GM21423 (cell line): ENCODE results near the gene DESI2.
A peak's percentile ranks its signal among the peaks of the same experiment; 100 is the strongest.

ENCODE experiments used
- ATAC-seq: cut with Tn5 transposase; IDR thresholded peaks from one replicate; pipeline ENCODE4 v1.9.1; 2021; ENCODE audit warnings: mild to moderate bottlenecking, moderate library complexity; ENCODE audit not compliant: unreplicated experiment

The DESI2 gene

DNA sequence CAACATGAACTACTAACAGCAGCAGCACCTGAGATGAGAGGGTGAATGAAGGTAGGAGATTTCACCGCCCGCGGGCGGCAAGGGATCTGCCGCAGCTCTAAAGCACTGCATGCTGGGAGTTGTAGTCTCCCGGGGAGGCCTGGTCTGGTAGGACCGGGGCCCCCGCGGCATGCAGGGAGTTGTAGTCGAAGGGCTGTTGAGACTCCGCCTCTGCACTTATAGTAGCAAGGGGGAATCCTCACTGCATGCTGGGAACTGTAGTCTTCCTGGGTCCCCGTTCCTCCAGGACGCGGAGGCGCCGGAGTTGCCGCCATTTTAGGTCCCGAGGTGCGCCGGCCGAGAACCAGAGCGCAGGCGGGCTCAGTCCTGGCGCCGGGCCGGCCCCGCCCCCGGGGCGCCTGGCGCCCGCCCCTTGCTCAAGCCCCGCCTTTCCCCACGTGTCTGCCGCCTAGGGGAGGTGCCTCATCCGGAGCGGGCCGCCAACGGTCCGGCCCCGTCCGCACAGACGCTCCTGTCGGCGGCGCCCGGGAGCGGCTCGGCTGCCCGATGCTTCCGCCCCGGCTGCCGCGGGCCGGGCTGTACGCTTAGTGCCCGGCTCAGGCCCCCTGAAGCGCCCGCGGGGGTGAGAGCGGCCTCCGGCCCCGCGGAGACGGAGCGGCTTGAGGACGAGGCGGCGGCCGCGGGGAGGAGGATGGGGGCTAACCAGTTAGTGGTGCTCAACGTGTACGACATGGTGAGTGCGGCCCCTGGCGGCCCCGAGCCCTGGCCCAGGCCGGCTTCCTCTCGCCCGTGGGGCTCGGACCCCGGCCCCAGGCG lies at the start of gene DESI2:
DESI2 (plus strand) TSS at position 504 of the 816 bp plus-strand sequence; CDS start at position 692, 188 bp downstream.
- peak; percentile 95 for ATAC-seq

GRCh38 chr1:244603498-244603897 lies 49.4 kb upstream of the DESI2 start:
- ATAC-seq, result no peak

DNA sequence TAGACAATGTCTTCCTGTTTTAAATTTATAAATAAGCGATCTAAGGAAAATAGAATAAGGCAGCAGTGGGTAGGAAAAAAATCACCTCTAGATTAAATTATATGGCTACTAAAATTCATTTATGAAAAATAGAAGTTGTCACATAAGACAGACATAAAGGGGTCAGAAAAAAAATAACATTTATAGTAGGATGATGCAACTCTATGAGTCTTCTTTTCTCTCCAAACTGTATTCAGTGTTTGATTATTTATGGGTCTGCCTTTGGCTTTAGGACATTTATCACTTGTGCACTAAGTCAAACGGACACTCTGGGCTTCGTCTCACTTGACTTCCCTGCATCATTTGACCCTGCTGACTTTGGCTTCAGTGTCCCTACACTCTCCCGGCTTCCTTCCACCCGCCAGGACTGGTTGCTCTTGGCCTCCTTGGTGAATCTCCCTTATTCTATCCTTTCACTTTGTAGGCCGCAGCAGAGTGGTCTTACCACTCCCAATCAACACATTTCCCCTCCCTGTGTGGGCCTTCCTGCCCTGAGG lies 47.0 kb upstream of the DESI2 start:
- ATAC-seq, result no peak

DNA sequence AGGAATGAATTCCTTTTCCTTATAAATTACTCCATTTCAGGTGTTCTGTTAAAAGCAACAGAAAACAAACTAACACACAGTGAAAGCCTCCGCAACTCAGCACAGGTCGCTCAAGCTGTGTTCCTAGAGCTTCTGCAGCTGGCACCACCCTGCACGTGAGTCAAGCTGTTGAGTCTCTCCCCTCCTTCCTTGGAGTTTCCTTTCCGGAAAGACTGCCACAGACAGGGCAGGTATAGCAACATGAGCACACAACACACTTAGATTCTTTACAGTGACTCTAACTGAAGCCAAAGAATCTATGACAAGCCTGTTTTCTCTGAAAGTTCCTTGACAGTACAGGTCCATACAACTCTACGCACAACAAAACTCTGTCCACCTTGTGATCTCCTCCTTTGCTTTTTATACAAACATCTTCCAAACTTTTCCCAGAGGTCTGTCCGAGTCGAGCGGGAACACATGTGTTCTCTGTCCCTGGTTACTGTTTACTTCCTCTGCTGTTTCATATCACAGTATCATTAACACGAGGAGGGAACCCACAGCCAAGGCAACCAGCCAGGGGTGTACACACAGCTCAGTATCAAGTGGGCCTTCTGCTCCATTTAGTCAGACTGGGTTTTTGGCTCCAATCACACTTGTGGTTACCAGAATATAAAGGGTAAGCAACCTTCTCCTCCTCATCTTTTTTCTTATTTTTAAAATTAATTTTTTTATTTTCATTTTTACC lies 38.7 kb upstream of the DESI2 start:
- ATAC-seq, result no peak

- no peak for ATAC-seq
Observed at GRCh38 chr1:244614879-244615278, 38.0 kb upstream of the DESI2 start.

DNA sequence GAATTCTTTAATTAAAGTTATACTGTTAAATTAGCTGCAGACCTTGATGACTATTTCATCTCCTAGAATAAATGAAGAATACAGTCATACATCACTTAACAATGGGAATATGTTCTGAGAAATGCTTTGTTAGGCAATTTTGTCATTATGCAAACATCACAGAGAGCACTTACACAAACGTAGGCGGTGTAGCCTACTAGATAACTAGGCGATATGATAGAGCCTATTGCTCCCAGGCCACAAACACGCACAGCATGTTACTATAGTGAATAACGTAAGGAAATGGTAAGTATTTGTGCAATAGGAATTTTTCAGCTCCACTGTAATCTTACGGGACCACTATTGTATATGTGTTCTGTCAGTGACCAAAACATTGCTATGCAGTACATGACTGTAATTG lies 37.6 kb upstream of the DESI2 start:
- no peak for ATAC-seq

GRCh38 chr1:244626709-244627108 lies 26.2 kb upstream of the DESI2 start:
- ATAC-seq, result no peak

GRCh38 chr1:244628789-244629188 lies 24.1 kb upstream of the DESI2 start:
- ATAC-seq, result no peak

- no peak for ATAC-seq
Observed at GRCh38 chr1:244633140-244633539, 19.8 kb upstream of the DESI2 start.

- ATAC-seq, result no peak
Observed at GRCh38 chr1:244634546-244634945, 18.4 kb upstream of the DESI2 start.

- ATAC-seq, result no peak
Observed at GRCh38 chr1:244636488-244637259, 16.3 kb upstream of the DESI2 start.

GRCh38 chr1:244639561-244639960 lies 13.4 kb upstream of the DESI2 start:
- no peak for ATAC-seq

GRCh38 chr1:244640917-244641316 lies 12.0 kb upstream of the DESI2 start:
- no peak for ATAC-seq

DNA sequence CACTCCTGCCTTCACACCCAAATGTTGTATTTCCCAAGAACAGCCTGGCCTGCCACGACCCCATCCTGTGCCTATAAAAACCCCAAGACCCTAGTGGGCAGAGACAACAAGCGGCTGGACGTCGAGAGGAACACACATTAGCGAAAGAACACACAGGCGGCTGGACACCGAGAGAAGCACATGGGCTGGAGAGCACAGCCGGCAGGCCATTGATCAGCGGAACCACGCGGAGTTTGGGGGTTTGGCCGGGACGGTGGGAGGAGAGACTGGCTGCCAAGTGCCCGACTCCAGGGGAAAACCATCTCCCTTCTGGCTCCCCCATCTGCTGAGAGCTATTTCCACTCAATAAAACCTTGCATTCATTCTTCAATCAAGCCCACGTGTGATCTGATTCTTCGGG lies 10.4 kb upstream of the DESI2 start:
- no peak for ATAC-seq

DNA sequence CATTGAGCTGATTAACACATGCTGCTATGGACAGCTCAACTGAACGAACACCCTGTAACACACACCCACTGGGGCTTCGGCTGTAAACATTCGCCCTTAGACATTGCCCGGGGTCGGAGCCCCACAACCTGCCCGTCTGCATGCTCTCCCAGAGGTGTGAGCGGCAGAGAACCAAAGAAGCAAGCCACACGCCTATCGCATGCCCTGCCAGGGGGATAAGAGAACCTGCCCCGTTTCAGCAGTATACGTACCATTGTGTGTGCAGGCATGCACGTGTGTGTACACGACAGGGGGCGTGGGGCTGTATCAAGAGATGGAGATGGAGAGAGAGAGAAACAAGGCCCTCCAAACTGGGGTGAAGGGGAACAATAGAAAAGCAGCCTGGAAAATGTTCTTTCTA lies 9.9 kb upstream of the DESI2 start:
- no peak for ATAC-seq

- no peak for ATAC-seq
Observed at GRCh38 chr1:244645414-244645813, 7.5 kb upstream of the DESI2 start.

GRCh38 chr1:244645890-244646289 lies 7.0 kb upstream of the DESI2 start:
- no peak for ATAC-seq

DNA sequence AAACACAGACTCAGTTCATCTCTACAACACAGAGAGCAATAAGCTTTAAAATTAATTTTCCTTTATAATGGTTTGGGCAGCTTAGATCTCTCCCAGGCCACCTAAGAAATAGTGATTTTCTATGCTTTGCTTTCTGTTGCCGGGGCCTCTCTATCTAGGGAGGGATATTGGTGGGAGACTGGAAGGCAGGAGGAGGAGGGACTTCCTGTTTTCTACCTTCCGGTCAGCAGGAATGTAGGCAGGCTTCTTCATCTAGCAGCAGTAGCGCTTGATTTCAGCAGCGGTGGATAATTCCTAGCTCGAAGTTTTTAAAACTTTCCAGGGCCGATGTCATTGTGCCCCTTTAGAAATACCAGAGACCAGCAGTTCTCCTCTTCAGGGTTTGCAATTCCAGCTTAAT lies 5.1 kb upstream of the DESI2 start:
- ATAC-seq, result no peak

DNA sequence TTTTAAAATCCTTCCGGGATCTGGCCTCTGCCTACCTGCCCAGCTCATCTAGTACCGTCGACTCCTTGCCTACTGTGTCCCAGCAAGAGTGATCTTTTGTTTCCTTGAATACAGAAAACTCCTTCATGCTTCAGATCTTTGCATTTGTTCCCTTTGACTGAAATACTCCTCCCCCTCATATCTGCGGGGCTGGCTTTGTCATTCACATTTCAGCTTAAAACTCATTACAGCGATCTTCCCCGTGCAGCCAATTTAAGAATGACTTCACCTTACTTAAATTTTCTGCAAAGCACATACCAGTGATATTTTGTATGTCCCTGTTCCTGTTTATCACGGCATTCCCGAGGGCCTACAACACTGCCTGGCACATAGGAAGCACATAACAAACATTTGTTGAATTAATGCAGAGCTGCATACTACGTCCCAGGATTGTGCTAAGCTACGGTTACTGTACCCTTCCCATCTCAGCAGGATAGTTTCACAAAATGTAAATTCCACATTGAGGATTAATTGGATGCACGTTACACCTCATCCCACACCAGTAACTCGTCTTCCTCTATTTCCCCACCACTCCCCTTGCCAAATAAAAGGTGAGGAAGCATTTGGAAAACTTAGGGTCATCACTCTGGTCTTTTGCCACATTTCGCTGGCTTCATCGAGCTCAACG lies 837 bp upstream of the DESI2 start:
- no peak for ATAC-seq

DNA sequence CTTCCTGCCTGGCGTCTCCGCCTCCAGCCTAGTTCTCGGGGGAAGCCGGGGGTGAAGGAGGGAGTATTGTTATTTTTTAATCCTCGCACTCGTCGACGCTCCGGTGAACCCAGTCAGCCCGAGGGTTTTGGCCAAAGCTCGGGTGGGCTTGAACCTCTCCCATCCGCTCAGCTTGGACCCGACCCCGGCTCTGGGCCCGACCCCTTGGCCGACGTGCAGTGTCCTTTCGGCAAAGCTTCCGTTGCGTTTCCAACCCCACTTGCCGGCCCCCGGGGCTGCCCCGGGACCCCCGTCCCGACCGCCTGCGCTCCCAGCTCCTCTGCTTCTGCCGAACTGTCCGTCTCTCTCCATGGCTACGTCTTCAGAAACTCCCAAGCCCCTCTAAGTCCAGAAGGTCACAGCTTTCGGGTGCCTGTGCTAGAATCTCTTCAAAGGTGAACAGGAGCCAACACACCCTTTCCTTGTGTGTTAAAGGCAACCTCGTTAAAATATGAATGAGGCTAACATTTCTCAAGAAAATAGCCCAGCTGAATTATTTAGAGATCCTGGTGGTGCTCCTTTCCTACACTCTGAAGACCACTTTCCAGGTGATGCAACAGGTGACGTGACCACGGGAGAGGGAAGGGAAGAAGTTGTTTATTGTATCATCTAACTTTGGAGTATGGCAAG lies 647 bp downstream of the DESI2 start:
- ATAC-seq, result no peak
